ENCODE measurements around the gene TRIM40. TPM values are rescaled to one million over a fixed set of nuclear protein-coding genes. Genes with fewer than 3 reads are reported as not detected.
"Not testable (repeated sequence)": the region's sequence is repeated elsewhere in the genome, so short reads cannot be mapped to it uniquely, and the experiment has no call there.

TRIM40 gene
- polyA plus RNA-seq, 3 donors from 2014 or later: not detected

GRCh38 chr6:30129265-30130178 is 6.4 kb upstream of the TRIM40 start:
- Mint-ChIP-seq H3K27ac (no peak overlapping the region), H3K36me3 (peaks cover 0 to 4% (median 0%) of the 10 kb centered on the region in 3 donors), H3K27me3 (ENCODE audit: low read depth in 3 of 3) (peaks cover 8 to 29% (median 22%) of the 10 kb centered on the region in 3 donors), H3K9me3 (no peaks in the 10 kb centered on the region), H3K4me3 (no peak overlapping the region), H3K4me1 (peaks cover 2 to 6% of the 10 kb centered on the region in 2 donors)
- no peak for DNase-seq

GRCh38 chr6:30130179-30130679 is 5.7 kb upstream of the TRIM40 start:
- Mint-ChIP-seq H3K27ac (no peak overlapping the region), H3K4me3 (no peak overlapping the region), H3K9me3 (no peaks in the 10 kb centered on the region), H3K27me3 (ENCODE audit: low read depth in 3 of 3) (peaks cover 8 to 29% (median 22%) of the 10 kb centered on the region in 3 donors), H3K36me3 (peaks cover 0 to 4% (median 0%) of the 10 kb centered on the region in 3 donors), H3K4me1 (peaks cover 2 to 6% of the 10 kb centered on the region in 2 donors)
- DNase-seq: no peak

- DNase-seq: peak; percentile 71 to 78 (median 76)
- peak overlapping the region in 1 of 5 donors; percentile 12 for H3K4me3 Mint-ChIP-seq
- peaks cover 0 to 4% (median 0%) of the 10 kb centered on the region in 3 donors for H3K36me3 Mint-ChIP-seq
- no peaks in the 10 kb centered on the region for H3K9me3 Mint-ChIP-seq
- H3K27ac Mint-ChIP-seq: no peak overlapping the region
- H3K4me1 Mint-ChIP-seq: peaks cover 2 to 6% of the 10 kb centered on the region in 2 donors
- peaks cover 8 to 29% (median 22%) of the 10 kb centered on the region in 3 donors for H3K27me3 Mint-ChIP-seq (ENCODE audit: low read depth in 3 of 3)
Observed at GRCh38 chr6:30130887-30131862, 4.8 kb upstream of the TRIM40 start.

DNA sequence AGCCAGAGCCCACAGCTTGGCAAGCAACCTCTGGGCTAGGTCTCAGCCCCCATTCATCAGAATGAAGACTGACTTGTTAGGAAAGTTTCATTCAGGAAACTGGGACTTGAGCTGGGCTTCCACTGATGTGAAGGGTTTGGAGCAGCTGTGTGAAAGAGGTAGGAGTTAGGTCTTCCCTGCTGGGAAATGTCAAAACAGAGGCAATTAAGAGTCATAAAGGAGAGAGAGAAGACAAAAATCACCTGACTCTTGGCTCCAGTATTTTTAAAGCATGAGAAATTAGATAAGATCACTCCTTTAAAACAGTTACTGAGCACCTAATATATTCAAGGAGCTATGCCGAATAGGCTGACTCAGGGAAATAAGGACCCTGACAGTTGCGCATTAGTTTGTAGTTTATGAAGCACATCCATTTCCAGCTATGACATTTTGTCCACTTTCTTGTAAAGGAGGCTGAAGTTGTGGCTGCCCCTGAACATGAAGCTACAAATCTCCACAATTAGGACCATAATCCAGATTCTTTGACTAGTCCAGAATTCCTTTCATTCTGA is 3.9 kb upstream of the TRIM40 start:
- Mint-ChIP-seq H3K36me3 (peaks cover 0 to 4% (median 0%) of the 10 kb centered on the region in 3 donors), H3K27ac (no peak overlapping the region), H3K4me1 (peaks cover 4 to 6% of the 10 kb centered on the region in 2 donors), H3K9me3 (no peaks in the 10 kb centered on the region), H3K4me3 (no peak overlapping the region), H3K27me3 (ENCODE audit: low read depth in 3 of 3) (peaks cover 8 to 26% (median 18%) of the 10 kb centered on the region in 3 donors)
- no peak for DNase-seq

GRCh38 chr6:30135147-30135546 is 793 bp upstream of the TRIM40 start:
- H3K9me3 Mint-ChIP-seq: peaks cover 0 to under 1% (median 0%) of the 10 kb centered on the region in 6 donors
- peaks cover 4 to 6% of the 10 kb centered on the region in 2 donors for H3K4me1 Mint-ChIP-seq
- no peak overlapping the region for H3K27ac Mint-ChIP-seq
- no peak for DNase-seq
- peaks cover 7 to 21% (median 9%) of the 10 kb centered on the region in 3 donors for H3K27me3 Mint-ChIP-seq (ENCODE audit: low read depth in 3 of 3)
- peaks cover 0 to 4% (median 0%) of the 10 kb centered on the region in 3 donors for H3K36me3 Mint-ChIP-seq
- no peak overlapping the region for H3K4me3 Mint-ChIP-seq

DNA sequence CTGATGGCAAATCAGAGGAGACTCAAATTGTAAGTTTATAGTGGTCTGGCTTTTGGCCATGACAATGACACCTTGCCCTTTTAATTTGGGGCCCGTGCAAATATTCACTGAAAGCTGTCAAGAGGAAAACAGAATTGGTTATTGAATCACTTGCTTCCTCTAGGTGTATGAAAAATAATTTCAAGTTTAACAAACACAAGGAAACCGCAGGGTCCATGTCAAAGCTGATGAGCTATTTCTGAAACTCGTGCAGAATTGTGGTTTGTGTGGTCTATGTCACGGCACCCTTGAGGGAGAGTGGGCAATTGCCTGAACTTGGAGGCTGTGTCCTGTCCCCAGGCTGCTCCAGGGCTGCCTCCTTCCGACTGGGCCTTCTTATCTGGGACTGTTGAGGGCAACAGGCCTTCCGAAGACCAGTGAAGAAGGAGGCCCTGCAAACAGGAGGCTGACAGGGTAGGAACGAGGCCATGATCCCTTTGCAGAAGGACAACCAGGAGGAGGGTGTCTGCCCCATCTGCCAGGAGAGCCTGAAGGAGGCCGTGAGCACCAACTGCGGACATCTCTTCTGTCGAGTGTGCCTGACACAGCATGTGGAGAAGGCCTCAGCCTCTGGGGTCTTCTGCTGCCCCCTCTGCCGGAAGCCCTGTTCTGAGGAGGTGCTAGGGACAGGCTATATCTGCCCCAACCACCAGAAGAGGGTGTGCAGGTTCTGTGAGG is 788 bp downstream of the TRIM40 start:
- no peak for DNase-seq
- H3K4me1 Mint-ChIP-seq: peaks cover 0 to 2% of the 10 kb centered on the region in 2 donors
- no peaks in the 10 kb centered on the region for H3K36me3 Mint-ChIP-seq
- H3K27me3 Mint-ChIP-seq (ENCODE audit: low read depth in 3 of 3): peaks cover 2 to 16% (median 5%) of the 10 kb centered on the region in 3 donors
- no peak overlapping the region for H3K27ac Mint-ChIP-seq
- H3K9me3 Mint-ChIP-seq: peaks cover 0 to 2% (median 0%) of the 10 kb centered on the region in 6 donors
- no peak overlapping the region for H3K4me3 Mint-ChIP-seq

GRCh38 chr6:30140240-30140639 is 4.3 kb downstream of the TRIM40 start:
- H3K27me3 Mint-ChIP-seq (ENCODE audit: low read depth in 3 of 3): peaks cover 5 to 14% (median 9%) of the 10 kb centered on the region in 3 donors
- not testable (repeated sequence) for DNase-seq, H3K4me3 Mint-ChIP-seq, H3K36me3 Mint-ChIP-seq, H3K4me1 Mint-ChIP-seq, H3K9me3 Mint-ChIP-seq, H3K27ac Mint-ChIP-seq

DNA sequence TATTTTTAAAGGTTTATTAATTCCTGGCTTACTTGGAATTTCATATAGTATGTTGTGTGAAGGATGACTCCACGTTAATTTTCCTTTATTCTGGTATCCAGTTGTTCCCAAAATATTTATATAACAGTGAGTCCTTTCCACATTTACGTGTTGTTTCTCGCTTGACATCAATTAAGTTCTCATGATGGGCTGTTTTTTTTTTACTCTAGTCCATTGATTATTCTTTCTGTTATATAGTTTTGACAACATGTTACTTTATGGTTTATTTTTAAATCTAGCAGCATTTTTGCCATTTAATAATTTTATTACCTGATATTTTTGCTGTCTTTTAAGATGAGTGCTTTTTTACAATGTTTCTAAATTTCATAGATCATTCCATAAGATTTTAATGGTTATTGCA is 6.7 kb downstream of the TRIM40 start:
- no peak for DNase-seq
- Mint-ChIP-seq H3K27ac (no peak overlapping the region), H3K27me3 (ENCODE audit: low read depth in 3 of 3) (peaks cover 5 to 17% (median 9%) of the 10 kb centered on the region in 3 donors)

DNA sequence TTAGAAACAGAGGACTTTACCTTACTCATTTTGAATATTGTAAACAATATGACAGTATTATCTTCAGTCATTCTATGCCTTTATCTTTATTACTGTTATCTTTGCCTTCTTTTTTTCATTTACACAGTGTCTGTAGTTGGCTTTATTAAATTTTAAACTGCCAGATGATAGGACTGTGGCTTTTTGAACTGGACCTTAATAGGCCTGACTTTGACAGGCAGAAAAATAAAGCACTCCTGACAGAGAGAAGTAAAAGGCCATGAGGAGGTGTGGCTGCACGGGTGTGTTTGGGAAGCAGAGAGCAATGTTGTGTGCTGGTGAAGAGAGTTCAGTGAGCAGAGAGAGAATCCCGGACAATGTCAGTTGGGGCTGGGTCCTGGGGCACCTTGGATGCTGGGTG is 7.8 kb downstream of the TRIM40 start:
- H3K27me3 Mint-ChIP-seq (ENCODE audit: low read depth in 3 of 3): peaks cover 5 to 16% (median 9%) of the 10 kb centered on the region in 3 donors
- H3K27ac Mint-ChIP-seq: no peak overlapping the region
- H3K4me1 Mint-ChIP-seq: no peaks in the 10 kb centered on the region
- H3K9me3 Mint-ChIP-seq: peaks cover 0 to 6% (median 0%) of the 10 kb centered on the region in 6 donors
- no peaks in the 10 kb centered on the region for H3K36me3 Mint-ChIP-seq
- DNase-seq: no peak
- no peak overlapping the region for H3K4me3 Mint-ChIP-seq

More for the DNA sequence above, 6.7 kb downstream of the TRIM40 start:
- Mint-ChIP-seq H3K36me3 (no peaks in the 10 kb centered on the region), H3K4me3 (no peak overlapping the region), H3K4me1 (no peaks in the 10 kb centered on the region), H3K9me3 (peaks cover 0 to 6% (median 0%) of the 10 kb centered on the region in 6 donors)

GRCh38 chr6:30144811-30145210 is 8.9 kb downstream of the TRIM40 start:
- peaks cover 5 to 14% (median 9%) of the 10 kb centered on the region in 3 donors for H3K27me3 Mint-ChIP-seq (ENCODE audit: low read depth in 3 of 3)
- H3K4me1 Mint-ChIP-seq: no peaks in the 10 kb centered on the region
- H3K36me3 Mint-ChIP-seq: no peaks in the 10 kb centered on the region
- no peak for DNase-seq
- H3K9me3 Mint-ChIP-seq: peaks cover 0 to 6% (median 0%) of the 10 kb centered on the region in 6 donors
- H3K4me3 Mint-ChIP-seq: no peak overlapping the region
- H3K27ac Mint-ChIP-seq: no peak overlapping the region

DNA sequence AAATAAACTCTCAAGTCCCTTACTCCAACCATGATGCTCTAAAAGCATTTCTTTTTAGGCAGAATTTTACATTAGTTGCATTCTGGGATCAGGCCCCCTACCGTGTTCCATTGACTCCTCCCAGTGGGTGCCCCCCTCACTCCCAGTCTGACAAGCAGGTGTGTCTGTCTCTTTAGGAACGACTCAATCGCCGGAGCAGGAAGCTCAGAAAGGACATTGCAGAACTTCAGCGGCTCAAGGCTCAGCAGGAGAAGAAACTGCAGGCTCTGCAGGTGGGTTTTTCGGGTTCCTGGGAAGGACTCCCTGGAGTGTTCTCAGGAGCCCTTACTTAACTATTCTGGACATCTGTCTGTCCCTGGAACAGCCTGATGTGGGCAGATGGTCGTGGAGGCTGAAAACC is 9.9 kb downstream of the TRIM40 start:
- H3K4me3 Mint-ChIP-seq: no peak overlapping the region
- H3K36me3 Mint-ChIP-seq: no peaks in the 10 kb centered on the region
- no peak overlapping the region for H3K27ac Mint-ChIP-seq
- H3K9me3 Mint-ChIP-seq: peaks cover 0 to 4% (median 0%) of the 10 kb centered on the region in 6 donors
- H3K27me3 Mint-ChIP-seq (ENCODE audit: low read depth in 3 of 3): peaks cover 5 to 14% (median 9%) of the 10 kb centered on the region in 3 donors
- no peak for DNase-seq
- no peaks in the 10 kb centered on the region for H3K4me1 Mint-ChIP-seq

- H3K36me3 Mint-ChIP-seq: no peaks in the 10 kb centered on the region
- no peak for DNase-seq
- peaks cover 2 to 11% (median 9%) of the 10 kb centered on the region in 3 donors for H3K27me3 Mint-ChIP-seq (ENCODE audit: low read depth in 3 of 3)
- H3K9me3 Mint-ChIP-seq: peaks cover 0 to 4% (median 0%) of the 10 kb centered on the region in 6 donors
- H3K4me1 Mint-ChIP-seq: peaks cover 4 to 8% of the 10 kb centered on the region in 2 donors
- no peak overlapping the region for H3K4me3 Mint-ChIP-seq
- no peak overlapping the region for H3K27ac Mint-ChIP-seq
Observed at GRCh38 chr6:30147096-30147495, 11.2 kb downstream of the TRIM40 start.

Measured in immature natural killer cell (primary cell).